B cell (primary cell): ENCODE results near the gene NFIB. TPM values are rescaled to one million over a fixed set of nuclear protein-coding genes. Genes with fewer than 3 reads are reported as not detected.

Experiments used
- ATAC-seq: fragments of 200-7000 bp; cut with Tn5 transposase; one replicate; pipeline ENCODE4 v1.10.0; 2021; ENCODE audit warnings: low read depth, mild to moderate bottlenecking, moderate number of reproducible peaks, moderate library complexity
- CTCF ChIA-PET: fragments of 350-600 bp; sonication (Branson Sonifier 250); formaldehyde crosslinking; loops from one replicate; lab custom pipeline; 2021; ENCODE audit warnings: antibody characterized with exemption, inconsistent platforms; lab: Charles Lee
- POLR2A ChIA-PET: fragments of 350-600 bp; sonication (Branson Sonifier 250); formaldehyde crosslinking; loops from one replicate; lab custom pipeline; 2021; ENCODE audit warnings: antibody characterized with exemption; lab: Charles Lee
- DNase-seq: peaks from one replicate; pipeline ENCODE4 v3.0.0; 2013
- H2AFZ ChIP-seq: 2 replicates; pipeline ENCODE4 v1.6.1; 2012; ENCODE audit warnings: mild to moderate bottlenecking, low read depth, low read length; ENCODE audit not compliant: insufficient read depth, poor library complexity, severe bottlenecking
- H3K27ac ChIP-seq, 2 donors: 1 replicate in 1 of 2; 2 replicates in 1 of 2; pipeline ENCODE4 v1.5.1; 2012 to 2013; ENCODE audit warnings: low read length in 2 of 2, mild to moderate bottlenecking in 2 of 2, moderate library complexity in 1 of 2
- H3K27me3 ChIP-seq, 4 experiments: fragments of 200-600 bp in 1 of 4; sonication (generic) in 1 of 4; replicated peaks in 1 of 4; 1 replicate in 2 of 4; 2 replicates in 2 of 4; pipeline versions ENCODE4 v1.6.1 to v1.7.0; 2013 to 2016; ENCODE audit warnings: low read length in 3 of 4, mild to moderate bottlenecking in 2 of 4, mixed read lengths in 1 of 4, moderate library complexity in 1 of 4; ENCODE audit not compliant: insufficient read depth in 4 of 4, control insufficient read depth in 3 of 4; ENCODE audit errors: control extremely low read depth in 1 of 4
- H3K36me3 ChIP-seq, 2 experiments: replicated peaks in 1 of 2; 1 replicate in 1 of 2; 2 replicates in 1 of 2; pipeline versions ENCODE4 v1.6.1 to v1.7.1; 2013; ENCODE audit warnings: low read length in 1 of 2; ENCODE audit not compliant: insufficient read depth in 2 of 2, control insufficient read depth in 1 of 2; ENCODE audit errors: control extremely low read depth in 1 of 2, extremely low read depth in 1 of 2
- H3K4me1 ChIP-seq, 2 donors: fragments of 200-600 bp in 1 of 2; sonication (generic) in 1 of 2; 1 replicate in 1 of 2; 2 replicates in 1 of 2; pipeline versions ENCODE4 v1.5.1 to v1.6.1; 2013 to 2017; ENCODE audit warnings: low read length in 2 of 2; ENCODE audit not compliant: control insufficient read depth in 2 of 2, insufficient read depth in 2 of 2
- H3K4me2 ChIP-seq: replicated peaks from 2 replicates; pipeline ENCODE3; 2012; ENCODE audit warnings: mild to moderate bottlenecking, low read depth, low read length; ENCODE audit not compliant: poor library complexity, severe bottlenecking
- H3K4me3 ChIP-seq, 5 experiments: fragments of 200-600 bp in 1 of 5; sonication (generic) in 1 of 5; 1 replicate in 3 of 5; 2 replicates in 2 of 5; pipeline versions ENCODE4 v1.5.1 to v1.7.0; 2011 to 2016; ENCODE audit warnings: low read length in 4 of 5, mild to moderate bottlenecking in 4 of 5, low read depth in 2 of 5, control low read depth in 1 of 5, moderate library complexity in 1 of 5; ENCODE audit not compliant: insufficient read depth in 1 of 5; ENCODE audit errors: control extremely low read depth in 1 of 5, extremely low read depth in 1 of 5
- H3K79me2 ChIP-seq: fragments of 200-600 bp; sonication (generic); one replicate; pipeline ENCODE4 v1.6.0; 2016; ENCODE audit warnings: low read length; ENCODE audit not compliant: control insufficient read depth, insufficient read depth
- H3K9ac ChIP-seq: fragments of 200-600 bp; sonication (generic); 2 replicates; pipeline ENCODE4 v1.6.1; 2017; ENCODE audit warnings: mild to moderate bottlenecking, low read length, moderate library complexity
- H3K9me3 ChIP-seq, 3 donors: one replicate each; pipeline versions ENCODE4 v1.6.1 to v1.7.1; 2013; ENCODE audit warnings: low read length in 2 of 3; ENCODE audit not compliant: control insufficient read depth in 2 of 3, insufficient read depth in 1 of 3; ENCODE audit errors: control extremely low read depth in 1 of 3
- H4K20me1 ChIP-seq: 2 replicates; pipeline ENCODE4 v1.6.0; 2012; ENCODE audit warnings: mild to moderate bottlenecking, low read length; ENCODE audit not compliant: insufficient read depth, control insufficient read depth, poor library complexity, severe bottlenecking
- H3K27ac Mint-ChIP-seq: one replicate; pipeline ENCODE4 v1.8.0; 2021; ENCODE audit warnings: mixed read lengths
- H3K27me3 Mint-ChIP-seq: one replicate; pipeline ENCODE4 v1.8.0; 2021; ENCODE audit warnings: mixed read lengths
- H3K4me1 Mint-ChIP-seq: one replicate; pipeline ENCODE4 v1.8.0; 2021; ENCODE audit warnings: mixed read lengths
- H3K4me3 Mint-ChIP-seq: one replicate; pipeline ENCODE4 v1.8.0; 2021; ENCODE audit warnings: mixed read lengths
- H3K9me3 Mint-ChIP-seq: one replicate; pipeline ENCODE4 v1.8.0; 2022; ENCODE audit warnings: mixed read lengths; ENCODE audit not compliant: insufficient read depth
- EZH2 ChIP-seq: IDR thresholded peaks from 2 replicates; pipeline ENCODE4 v1.6.1; 2012; ENCODE audit warnings: borderline replicate concordance, low read depth, mild to moderate bottlenecking, moderate library complexity, low read length; ENCODE audit not compliant: insufficient read depth, poor library complexity, severe bottlenecking
- WGBS: methylation state at CpG from one replicate; pipeline ENCODE4 v1.1.5; 2013; ENCODE audit warnings: missing lambda C conversion rate; ENCODE audit not compliant: insufficient coverage; 5-methylcytosine and 5-hydroxymethylcytosine counted together
- intact Hi-C: fragments of 100-400 bp; cut with micrococcal nuclease; formaldehyde crosslinking; loops from one replicate; pipeline ENCODE4 v1.10.0; 2022
- polyA plus RNA-seq: library from polyadenylated mRNA; depleted of rRNA; stranded (reverse); fragments of >200 nt; gene quantifications from 2 replicates; pipeline ENCODE4 v1.2.3, GENCODE V29; 2012
- total RNA-seq, 2 donors: library from RNA; stranded (reverse); fragments of 120-200 nt in 1 of 2; gene quantifications; 1 replicate in 1 of 2; 2 replicates in 1 of 2; pipeline versions ENCODE4 v1.2.3 to v1.2.4, GENCODE V29; 2013 to 2022
- TF ChIP-seq, protein P1 (sequence below): fragments of 200-600 bp; IDR thresholded peaks from one replicate; pipeline ENCODE4 v1.8.0; 2022; ENCODE audit warnings: antibody characterized with exemption, mild to moderate bottlenecking

Gene NFIB
- total and polyA plus RNA-seq, 2 donors (not counting 1 experiment from before 2014, with no cell fraction given), result not detected

DNA sequence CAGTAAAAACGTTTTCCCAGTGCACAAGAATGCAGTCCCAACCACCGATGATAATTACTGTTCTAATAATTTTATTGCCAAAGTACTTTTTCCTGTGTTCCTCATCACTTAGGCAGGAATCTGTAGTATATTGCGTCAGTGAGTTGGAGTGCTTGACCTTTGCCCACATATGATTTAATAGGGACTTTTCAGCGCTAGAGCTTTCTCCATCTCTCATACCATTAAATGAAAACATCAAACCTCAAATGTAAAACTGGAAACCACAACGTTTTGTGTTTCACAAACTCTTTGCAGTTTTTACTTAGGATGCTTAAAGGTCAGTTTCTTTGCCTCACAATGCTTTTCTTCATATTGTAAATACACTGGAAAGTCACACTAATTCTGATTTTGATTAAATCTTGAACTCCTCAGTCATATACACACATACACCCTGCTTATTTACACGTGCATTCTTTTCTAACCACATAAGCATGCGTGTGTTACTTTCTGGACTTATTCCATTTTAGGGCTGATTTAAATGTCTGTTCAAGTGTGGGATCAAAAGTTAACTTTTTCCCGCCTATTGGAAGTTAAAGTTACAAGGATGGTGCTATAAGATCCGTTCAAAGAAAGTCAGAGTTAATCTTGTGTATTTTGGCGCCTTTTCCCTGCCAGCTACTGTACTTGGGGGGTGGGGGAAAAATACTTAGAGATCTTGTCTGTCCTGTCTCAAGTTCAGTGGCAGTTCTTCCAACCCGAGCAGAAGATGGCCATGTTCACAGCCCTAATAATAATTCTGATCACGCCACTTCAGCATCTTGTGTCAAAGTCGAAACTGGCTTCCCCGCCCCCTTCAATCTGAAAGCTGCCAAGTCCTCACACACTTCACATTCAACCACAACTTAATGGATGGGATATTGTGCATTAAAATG is 6.6 kb upstream of the NFIB start:
- Histone ChIP-seq H3K9ac (no peak overlapping the region), H3K9me3 (peaks cover 0 to 12% (median 0%) of the 10 kb centered on the region in 3 donors), H3K27me3 (peaks cover 0 to 21% (median 19%) of the 10 kb centered on the region in 4 experiments), H3K79me2 (no peaks in the 10 kb centered on the region), H4K20me1 (no peaks in the 10 kb centered on the region), H3K27ac (no peak overlapping the region), H3K4me2 (no peak overlapping the region), H3K4me1 (peaks cover 13% of the 10 kb centered on the region in 2 donors), H3K36me3 (no peaks in the 10 kb centered on the region), H3K4me3 (no peak overlapping the region), H2AFZ (no peak overlapping the region)
- Mint-ChIP-seq H3K9me3 (no peaks in the 10 kb centered on the region), H3K27ac (no peak overlapping the region), H3K27me3 (peaks cover 45% of the 10 kb centered on the region), H3K4me3 (peak overlapping the region; percentile 13), H3K4me1 (peaks cover 19% of the 10 kb centered on the region)
- ChIA-PET CTCF (no interaction called here), POLR2A (no interaction called here)
- DNase-seq (no peak), ATAC-seq (no peak)
- intact Hi-C loops, result no loop called here
- TF ChIP-seq, protein P1, sequence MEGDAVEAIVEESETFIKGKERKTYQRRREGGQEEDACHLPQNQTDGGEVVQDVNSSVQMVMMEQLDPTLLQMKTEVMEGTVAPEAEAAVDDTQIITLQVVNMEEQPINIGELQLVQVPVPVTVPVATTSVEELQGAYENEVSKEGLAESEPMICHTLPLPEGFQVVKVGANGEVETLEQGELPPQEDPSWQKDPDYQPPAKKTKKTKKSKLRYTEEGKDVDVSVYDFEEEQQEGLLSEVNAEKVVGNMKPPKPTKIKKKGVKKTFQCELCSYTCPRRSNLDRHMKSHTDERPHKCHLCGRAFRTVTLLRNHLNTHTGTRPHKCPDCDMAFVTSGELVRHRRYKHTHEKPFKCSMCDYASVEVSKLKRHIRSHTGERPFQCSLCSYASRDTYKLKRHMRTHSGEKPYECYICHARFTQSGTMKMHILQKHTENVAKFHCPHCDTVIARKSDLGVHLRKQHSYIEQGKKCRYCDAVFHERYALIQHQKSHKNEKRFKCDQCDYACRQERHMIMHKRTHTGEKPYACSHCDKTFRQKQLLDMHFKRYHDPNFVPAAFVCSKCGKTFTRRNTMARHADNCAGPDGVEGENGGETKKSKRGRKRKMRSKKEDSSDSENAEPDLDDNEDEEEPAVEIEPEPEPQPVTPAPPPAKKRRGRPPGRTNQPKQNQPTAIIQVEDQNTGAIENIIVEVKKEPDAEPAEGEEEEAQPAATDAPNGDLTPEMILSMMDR, result no peak
- no peak for TF ChIP-seq EZH2
- 76% methylated on average over 5 of the region's 14 CpGs for WGBS
